ENCODE results near the gene IFNL1. TPM values are rescaled to one million over a fixed set of nuclear protein-coding genes. Genes with fewer than 3 reads are reported as not detected.

Gene IFNL1
- total RNA-seq, 1 experiment from 2014 or later = not detected

DNA sequence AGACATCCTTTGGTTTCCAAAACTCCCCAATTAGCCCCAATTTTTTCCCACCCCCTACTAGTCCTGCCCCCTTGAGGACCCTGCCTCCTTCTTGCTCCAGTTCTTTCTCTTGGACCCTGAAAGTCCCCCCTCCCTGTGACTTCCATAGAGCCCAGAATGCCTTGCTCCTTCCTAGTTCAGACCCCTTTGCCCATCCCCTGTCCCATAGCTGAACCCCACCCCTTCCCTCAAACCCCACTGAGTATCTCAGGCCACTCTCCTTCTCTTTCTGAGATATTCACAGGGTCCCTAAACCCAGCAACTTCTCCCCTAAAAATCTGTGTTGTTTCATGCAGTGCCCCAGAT lies 25.6 kb downstream of the IFNL1 start:
- intact Hi-C loops (cut with micrococcal nuclease; ENCODE audit: unreplicated experiment) = no loop called here

GRCh38 chr19:39324242-39324842 lies 28.1 kb downstream of the IFNL1 start:
- H3K36me3 ChIP-seq (ENCODE audit: control insufficient read depth, insufficient read depth, low read length) = no peaks in the 10 kb centered on the region
- TF ChIP-seq CTCF (IDR thresholded peaks at IDR 0.05; ENCODE audit: insufficient read depth in 1 of 2, low read depth in 1 of 2, low read length in 1 of 2, severe bottlenecking in 1 of 2, unreplicated experiment in 1 of 2) = no peak
- H3K4me1 ChIP-seq = peaks cover 10% of the 10 kb centered on the region
- no peak overlapping the region for H3K27ac Mint-ChIP-seq (ENCODE audit: unreplicated experiment)
- CTCF ChIA-PET = interaction anchor here (1.1 kb wide), 1 partner anchor 202 kb away, joined by 3 read pairs; no protein-coding TSS in a partner anchor
- no peak overlapping the region for H3K4me3 Mint-ChIP-seq (ENCODE audit: unreplicated experiment)
- intact Hi-C loops (cut with micrococcal nuclease; ENCODE audit: unreplicated experiment) = no loop called here
- BruUV-seq (replicated peaks) = no TSS peak
- peaks cover 16% of the 10 kb centered on the region for H3K4me1 Mint-ChIP-seq (ENCODE audit: low read depth, unreplicated experiment)
- POLR2A ChIA-PET = no interaction called here
- H3K9me3 Mint-ChIP-seq (ENCODE audit: unreplicated experiment) = no peaks in the 10 kb centered on the region
- DNase-seq = no peak
- H3K27me3 Mint-ChIP-seq (ENCODE audit: insufficient read depth, unreplicated experiment) = no peaks in the 10 kb centered on the region
- peaks cover 19% of the 10 kb centered on the region for H3K36me3 Mint-ChIP-seq (ENCODE audit: insufficient read depth, unreplicated experiment)
- H3K27me3 ChIP-seq (replicated peaks; ENCODE audit: control insufficient read depth, insufficient read depth, low read length) = no peaks in the 10 kb centered on the region
- H3K4me3 ChIP-seq (ENCODE audit: low read depth, low read length) = no peak overlapping the region
- H3K9me3 ChIP-seq = no peaks in the 10 kb centered on the region

More for the DNA sequence above, 25.6 kb downstream of the IFNL1 start:
- no TSS peak for BruUV-seq (replicated peaks)
- H3K4me1 ChIP-seq = peaks cover 14% of the 10 kb centered on the region
- no peak for DNase-seq
- H3K9me3 Mint-ChIP-seq (ENCODE audit: unreplicated experiment) = no peaks in the 10 kb centered on the region
- TF ChIP-seq CTCF (IDR thresholded peaks at IDR 0.05; ENCODE audit: insufficient read depth in 1 of 2, low read depth in 1 of 2, low read length in 1 of 2, severe bottlenecking in 1 of 2, unreplicated experiment in 1 of 2) = no peak
- no peaks in the 10 kb centered on the region for H3K36me3 ChIP-seq (ENCODE audit: control insufficient read depth, insufficient read depth, low read length)
- peak overlapping the region; percentile 77 for H3K4me3 Mint-ChIP-seq (ENCODE audit: unreplicated experiment)
- no peak overlapping the region for H3K4me3 ChIP-seq (ENCODE audit: low read depth, low read length)
- H3K4me1 Mint-ChIP-seq (ENCODE audit: low read depth, unreplicated experiment) = peaks cover 31% of the 10 kb centered on the region
- H3K27ac Mint-ChIP-seq (ENCODE audit: unreplicated experiment) = peak overlapping the region; percentile 47
- ChIA-PET CTCF (no interaction called here), POLR2A (no interaction called here)
- H3K9me3 ChIP-seq = no peaks in the 10 kb centered on the region
- H3K36me3 Mint-ChIP-seq (ENCODE audit: insufficient read depth, unreplicated experiment) = peaks cover 19% of the 10 kb centered on the region
- no peaks in the 10 kb centered on the region for H3K27me3 Mint-ChIP-seq (ENCODE audit: insufficient read depth, unreplicated experiment)
- H3K27me3 ChIP-seq (replicated peaks; ENCODE audit: control insufficient read depth, insufficient read depth, low read length) = no peaks in the 10 kb centered on the region

GRCh38 chr19:39325778-39326665 lies 29.8 kb downstream of the IFNL1 start:
- intact Hi-C loops (cut with micrococcal nuclease; ENCODE audit: unreplicated experiment) = no loop called here
- CTCF ChIA-PET = interaction anchor here (0.6 kb wide), 2 partner anchors 234 to 273 kb away, joined by 3 to 5 read pairs; no protein-coding TSS in a partner anchor
- no peaks in the 10 kb centered on the region for H3K27me3 ChIP-seq (replicated peaks; ENCODE audit: control insufficient read depth, insufficient read depth, low read length)
- Mint-ChIP-seq H3K4me1 (ENCODE audit: low read depth, unreplicated experiment) (peaks cover 13% of the 10 kb centered on the region), H3K4me3 (ENCODE audit: unreplicated experiment) (no peak overlapping the region), H3K27me3 (ENCODE audit: insufficient read depth, unreplicated experiment) (no peaks in the 10 kb centered on the region), H3K9me3 (ENCODE audit: unreplicated experiment) (no peaks in the 10 kb centered on the region), H3K36me3 (ENCODE audit: insufficient read depth, unreplicated experiment) (peaks cover 19% of the 10 kb centered on the region), H3K27ac (ENCODE audit: unreplicated experiment) (no peak overlapping the region)
- POLR2A ChIA-PET = no interaction called here
- no peaks in the 10 kb centered on the region for H3K9me3 ChIP-seq
- DNase-seq = peak; percentile 37 to 66
- no peak overlapping the region for H3K4me3 ChIP-seq (ENCODE audit: low read depth, low read length)
- no peaks in the 10 kb centered on the region for H3K36me3 ChIP-seq (ENCODE audit: control insufficient read depth, insufficient read depth, low read length)
- no TSS peak for BruUV-seq (replicated peaks)
- peaks cover 10% of the 10 kb centered on the region for H3K4me1 ChIP-seq
- no peak for TF ChIP-seq CTCF (IDR thresholded peaks at IDR 0.05; ENCODE audit: insufficient read depth in 1 of 2, low read depth in 1 of 2, low read length in 1 of 2, severe bottlenecking in 1 of 2, unreplicated experiment in 1 of 2)

Measured in Caco-2 (cell line).